ENCODE measurements around the gene SEMA4A. TPM values are rescaled to one million over a fixed set of nuclear protein-coding genes. Genes with fewer than 3 reads are reported as not detected.

Gene SEMA4A
- polyA plus RNA-seq, 1 of the 3 experiments (the other 2 are of a cell fraction), result 1.3 TPM

- peaks cover 95% of the 10 kb centered on the region for H3F3A ChIP-seq (replicated peaks; ENCODE audit: insufficient read depth)
- 95% methylated on average over 28 of the region's 34 CpGs for WGBS (ENCODE audit: low lambda C conversion rate)
- CTCF ChIA-PET, result interaction anchor here (1.2 to 40.5 kb wide), 4 partner anchors 10 to 123 kb away, joined by 3 to 1559 read pairs (median 62); partner anchors contain the start of gene MEX3A
These were observed 17.2 kb upstream of the SEMA4A start for GRCh38 chr1:156135930-156136871.

GRCh38 chr1:156136970-156137483 is 16.4 kb upstream of the SEMA4A start:
- H3K4me1 ChIP-seq (ENCODE audit: control insufficient read depth in 1 of 2, insufficient read depth in 2 of 2, low read depth in 1 of 2, low read length in 1 of 2), result no peaks in the 10 kb centered on the region
- 79% methylated on average over 5 of the region's 12 CpGs for WGBS (ENCODE audit: low lambda C conversion rate)
- H3K9me3 ChIP-seq, result no peaks in the 10 kb centered on the region
- no peak for DNase-seq
- H3K9me2 ChIP-seq, result no peaks in the 10 kb centered on the region
- peak overlapping the region in 1 of 2 experiments; percentile 24; a peak in 1 of 4 replicates for H3K27ac ChIP-seq (ENCODE audit: low read depth in 2 of 2, low read length in 1 of 2)
- peaks cover 40% of the 10 kb centered on the region for H3K79me2 ChIP-seq (ENCODE audit: insufficient read depth)
- H3F3A ChIP-seq (replicated peaks; ENCODE audit: insufficient read depth), result peaks cover 93% of the 10 kb centered on the region
- POLR2A ChIA-PET, result no interaction called here
- CTCF ChIA-PET, result interaction anchor here (0.7 to 40.5 kb wide), 4 partner anchors 9 to 89 kb away, joined by 3 to 1559 read pairs (median 62); partner anchors contain the start of gene MEX3A
- no peak overlapping the region for H3K9ac ChIP-seq
- TF ChIP-seq, protein P1, sequence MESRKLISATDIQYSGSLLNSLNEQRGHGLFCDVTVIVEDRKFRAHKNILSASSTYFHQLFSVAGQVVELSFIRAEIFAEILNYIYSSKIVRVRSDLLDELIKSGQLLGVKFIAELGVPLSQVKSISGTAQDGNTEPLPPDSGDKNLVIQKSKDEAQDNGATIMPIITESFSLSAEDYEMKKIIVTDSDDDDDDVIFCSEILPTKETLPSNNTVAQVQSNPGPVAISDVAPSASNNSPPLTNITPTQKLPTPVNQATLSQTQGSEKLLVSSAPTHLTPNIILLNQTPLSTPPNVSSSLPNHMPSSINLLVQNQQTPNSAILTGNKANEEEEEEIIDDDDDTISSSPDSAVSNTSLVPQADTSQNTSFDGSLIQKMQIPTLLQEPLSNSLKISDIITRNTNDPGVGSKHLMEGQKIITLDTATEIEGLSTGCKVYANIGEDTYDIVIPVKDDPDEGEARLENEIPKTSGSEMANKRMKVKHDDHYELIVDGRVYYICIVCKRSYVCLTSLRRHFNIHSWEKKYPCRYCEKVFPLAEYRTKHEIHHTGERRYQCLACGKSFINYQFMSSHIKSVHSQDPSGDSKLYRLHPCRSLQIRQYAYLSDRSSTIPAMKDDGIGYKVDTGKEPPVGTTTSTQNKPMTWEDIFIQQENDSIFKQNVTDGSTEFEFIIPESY (IDR thresholded peaks at IDR 0.05; ENCODE audit: borderline replicate concordance, low read depth), result no peak
- TF ChIP-seq CTCF (IDR thresholded peaks at IDR 0.05), result peak; percentile 39
- TF ChIP-seq POLR2AphosphoS5 (IDR thresholded peaks at IDR 0.05; ENCODE audit: low read depth, low read length), result no peak
- H3K36me3 ChIP-seq (replicated peaks in 1 of 2; ENCODE audit: control insufficient read depth in 1 of 2, insufficient read depth in 2 of 2, low read length in 1 of 2), result peaks cover 75 to 82% of the 10 kb centered on the region in 2 experiments
- peaks cover 95% of the 10 kb centered on the region for H4K20me1 ChIP-seq (ENCODE audit: insufficient read depth)
- no peak overlapping the region for H3K4me3 ChIP-seq (ENCODE audit: low read depth in 2 of 2, low read length in 1 of 2)
- H3K4me2 ChIP-seq, result no peak overlapping the region
- H3K27me3 ChIP-seq (ENCODE audit: insufficient read depth), result no peaks in the 10 kb centered on the region
- no peak overlapping the region for H2AFZ ChIP-seq (ENCODE audit: low read depth)

More at GRCh38 chr1:156135930-156136871, 17.2 kb upstream of the SEMA4A start:
- peaks cover 49% of the 10 kb centered on the region for H3K79me2 ChIP-seq (ENCODE audit: insufficient read depth)
- no peak for DNase-seq
- peak overlapping the region in 1 of 2 experiments; percentile 24; a peak in 1 of 4 replicates for H3K27ac ChIP-seq (ENCODE audit: low read depth in 2 of 2, low read length in 1 of 2)
- no peaks in the 10 kb centered on the region for H3K4me1 ChIP-seq (ENCODE audit: control insufficient read depth in 1 of 2, insufficient read depth in 2 of 2, low read depth in 1 of 2, low read length in 1 of 2)
- no peak for TF ChIP-seq MEF2A (IDR thresholded peaks at IDR 0.05; ENCODE audit: borderline replicate concordance, low read depth)
- TF ChIP-seq TAF1 (IDR thresholded peaks at IDR 0.05; ENCODE audit: borderline replicate concordance, low read depth, low read length), result no peak
- TF ChIP-seq FOSL2 (IDR thresholded peaks at IDR 0.05; ENCODE audit: borderline replicate concordance, low read depth), result no peak
- TF ChIP-seq GABPA (IDR thresholded peaks at IDR 0.05; ENCODE audit: low read depth), result no peak
- no peak for TF ChIP-seq TEAD4 (IDR thresholded peaks at IDR 0.05; ENCODE audit: borderline replicate concordance, insufficient read depth)
- TF ChIP-seq MAX (IDR thresholded peaks at IDR 0.05; ENCODE audit: low read depth), result no peak
- no peak for TF ChIP-seq NRF1 (IDR thresholded peaks at IDR 0.05; ENCODE audit: low read depth, low read length)
- no peak for TF ChIP-seq NFIC (IDR thresholded peaks at IDR 0.05; ENCODE audit: borderline replicate concordance)
- no peak for TF ChIP-seq ELF1 (IDR thresholded peaks at IDR 0.05)
- TF ChIP-seq, protein P1 (IDR thresholded peaks at IDR 0.05; ENCODE audit: borderline replicate concordance, low read depth), result no peak
- POLR2A ChIA-PET, result no interaction called here
- H3K4me2 ChIP-seq, result no peak overlapping the region
- H3K9me2 ChIP-seq, result no peaks in the 10 kb centered on the region
- peaks cover 78 to 91% of the 10 kb centered on the region in 2 experiments for H3K36me3 ChIP-seq (replicated peaks in 1 of 2; ENCODE audit: control insufficient read depth in 1 of 2, insufficient read depth in 2 of 2, low read length in 1 of 2)
- H3K4me3 ChIP-seq (ENCODE audit: low read depth in 2 of 2, low read length in 1 of 2), result no peak overlapping the region
- H3K27me3 ChIP-seq (ENCODE audit: insufficient read depth), result no peaks in the 10 kb centered on the region
- H3K9me3 ChIP-seq, result no peaks in the 10 kb centered on the region
- H4K20me1 ChIP-seq (ENCODE audit: insufficient read depth), result peaks cover 96% of the 10 kb centered on the region
- H2AFZ ChIP-seq (ENCODE audit: low read depth), result no peak overlapping the region
- no peak overlapping the region for H3K9ac ChIP-seq
